ENCODE measurements around the gene HIRA.

DNA sequence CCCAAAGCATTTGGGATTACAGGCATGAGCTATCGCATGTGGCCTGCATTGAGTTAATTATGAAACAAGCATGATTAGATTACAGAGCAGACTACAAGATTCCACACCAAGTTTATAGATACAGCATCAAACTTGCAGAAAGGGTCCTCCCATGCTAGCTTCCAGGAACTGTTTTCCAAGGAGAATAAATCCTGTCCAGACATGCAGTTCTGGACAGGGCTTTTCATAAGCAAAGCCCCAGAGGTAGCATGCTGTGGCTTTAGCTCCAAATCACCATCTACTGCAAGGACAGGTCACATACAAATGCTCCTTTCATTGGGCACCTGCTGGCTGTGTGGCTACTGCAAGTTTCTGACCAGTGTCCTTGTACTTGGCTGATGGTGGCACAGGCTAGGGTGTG is 57.1 kb downstream of the HIRA start:
- TF ChIP-seq TAF1 (IDR thresholded peaks at IDR 0.05; ENCODE audit: low read depth), result no peak
- no peak for TF ChIP-seq RAD21 (IDR thresholded peaks at IDR 0.05; ENCODE audit: low read depth)
- TF ChIP-seq REST (IDR thresholded peaks at IDR 0.05; ENCODE audit: low read depth), result no peak
- no peak for TF ChIP-seq FOXM1 (IDR thresholded peaks at IDR 0.05; ENCODE audit: borderline replicate concordance, low read depth)
- no peak for TF ChIP-seq CREB1 (IDR thresholded peaks at IDR 0.05; ENCODE audit: low read depth)
- no peak for TF ChIP-seq YY1 (IDR thresholded peaks at IDR 0.05; ENCODE audit: low read depth)
- TF ChIP-seq MAX (IDR thresholded peaks at IDR 0.05), result no peak
- TF ChIP-seq TCF12 (IDR thresholded peaks at IDR 0.05; ENCODE audit: low read depth), result no peak
- TF ChIP-seq EP300 (IDR thresholded peaks at IDR 0.05; ENCODE audit: borderline replicate concordance), result no peak
- no peak for TF ChIP-seq EGR1 (IDR thresholded peaks at IDR 0.05)
- TF ChIP-seq NFIC (IDR thresholded peaks at IDR 0.05), result no peak
- no peak for TF ChIP-seq TEAD4 (IDR thresholded peaks at IDR 0.05)
- no peak for TF ChIP-seq CEBPB (IDR thresholded peaks at IDR 0.05)

All from Ishikawa (cell line).